Measurements from ENCODE around the gene PPAT. TPM values are rescaled to one million over a fixed set of nuclear protein-coding genes. Genes with fewer than 3 reads are reported as not detected.

PPAT gene
- total and polyA plus RNA-seq, 2 experiments from 2014 or later = 63.0 to 96.8 TPM

DNA sequence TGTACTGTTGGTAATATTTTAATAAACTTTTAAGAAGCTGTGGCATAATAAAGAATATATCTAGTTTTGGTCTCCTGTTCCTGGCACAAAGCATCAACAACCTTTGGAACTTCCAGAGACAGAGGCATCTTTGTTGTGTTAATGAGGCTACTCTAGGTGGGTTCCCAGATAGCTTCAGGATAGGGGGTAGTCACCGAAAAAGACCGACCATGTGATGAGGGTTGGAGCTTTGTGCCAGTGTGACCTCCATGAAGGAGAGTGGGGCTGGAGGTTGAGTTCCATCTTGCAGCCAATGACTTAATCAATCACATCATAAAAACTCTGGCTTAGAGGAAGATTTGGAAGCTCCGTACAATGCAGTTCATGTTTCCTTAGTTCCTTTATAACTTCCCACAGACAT is 9.9 kb downstream of the PPAT start:
- Histone ChIP-seq H3K36me3 (ENCODE audit: insufficient read depth) (no peaks in the 10 kb centered on the region), H3K9me2 (ENCODE audit: insufficient read depth) (no peaks in the 10 kb centered on the region), H4K20me1 (replicated peaks; ENCODE audit: insufficient read depth) (peaks cover 29% of the 10 kb centered on the region), H2AFZ (no peak overlapping the region), H3K4me3 (peak overlapping the region; percentile 34), H3K4me1 (ENCODE audit: insufficient read depth) (peaks cover 29% of the 10 kb centered on the region), H3K27me3 (ENCODE audit: insufficient read depth) (no peaks in the 10 kb centered on the region), H3K27ac (ENCODE audit: low read depth) (peak overlapping the region; percentile 75; the same call in 1 of the 2 replicates), H3K4me2 (peak overlapping the region; percentile 68), H3K79me2 (replicated peaks; ENCODE audit: insufficient read depth) (peaks cover 100% of the 10 kb centered on the region), H3F3A (replicated peaks; ENCODE audit: low read depth) (no peaks in the 10 kb centered on the region)
- Mint-ChIP-seq H3K27me3 (ENCODE audit: insufficient read depth, low read depth, poor library complexity) (no peaks in the 10 kb centered on the region), H3K4me3 (peak overlapping the region; percentile 24; the same call in 1 of the 3 replicates), H3K9me3 (peaks cover 13% of the 10 kb centered on the region; the same call in 2 of the 3 replicates), H3K27ac (peak overlapping the region; percentile 70), H3K36me3 (ENCODE audit: low read depth) (peaks cover 41% of the 10 kb centered on the region), H3K4me1 (peaks cover 37% of the 10 kb centered on the region)
- peak; percentile 99 for ATAC-seq
- TF ChIP-seq, protein P1, sequence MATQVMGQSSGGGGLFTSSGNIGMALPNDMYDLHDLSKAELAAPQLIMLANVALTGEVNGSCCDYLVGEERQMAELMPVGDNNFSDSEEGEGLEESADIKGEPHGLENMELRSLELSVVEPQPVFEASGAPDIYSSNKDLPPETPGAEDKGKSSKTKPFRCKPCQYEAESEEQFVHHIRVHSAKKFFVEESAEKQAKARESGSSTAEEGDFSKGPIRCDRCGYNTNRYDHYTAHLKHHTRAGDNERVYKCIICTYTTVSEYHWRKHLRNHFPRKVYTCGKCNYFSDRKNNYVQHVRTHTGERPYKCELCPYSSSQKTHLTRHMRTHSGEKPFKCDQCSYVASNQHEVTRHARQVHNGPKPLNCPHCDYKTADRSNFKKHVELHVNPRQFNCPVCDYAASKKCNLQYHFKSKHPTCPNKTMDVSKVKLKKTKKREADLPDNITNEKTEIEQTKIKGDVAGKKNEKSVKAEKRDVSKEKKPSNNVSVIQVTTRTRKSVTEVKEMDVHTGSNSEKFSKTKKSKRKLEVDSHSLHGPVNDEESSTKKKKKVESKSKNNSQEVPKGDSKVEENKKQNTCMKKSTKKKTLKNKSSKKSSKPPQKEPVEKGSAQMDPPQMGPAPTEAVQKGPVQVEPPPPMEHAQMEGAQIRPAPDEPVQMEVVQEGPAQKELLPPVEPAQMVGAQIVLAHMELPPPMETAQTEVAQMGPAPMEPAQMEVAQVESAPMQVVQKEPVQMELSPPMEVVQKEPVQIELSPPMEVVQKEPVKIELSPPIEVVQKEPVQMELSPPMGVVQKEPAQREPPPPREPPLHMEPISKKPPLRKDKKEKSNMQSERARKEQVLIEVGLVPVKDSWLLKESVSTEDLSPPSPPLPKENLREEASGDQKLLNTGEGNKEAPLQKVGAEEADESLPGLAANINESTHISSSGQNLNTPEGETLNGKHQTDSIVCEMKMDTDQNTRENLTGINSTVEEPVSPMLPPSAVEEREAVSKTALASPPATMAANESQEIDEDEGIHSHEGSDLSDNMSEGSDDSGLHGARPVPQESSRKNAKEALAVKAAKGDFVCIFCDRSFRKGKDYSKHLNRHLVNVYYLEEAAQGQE (IDR thresholded peaks at IDR 0.05; ENCODE audit: unreplicated experiment) = no peak
- peak; percentile 86; the same call in 1 of the 2 replicates for TF ChIP-seq ZNF114 (CRISPR knock-in tag; IDR thresholded peaks at IDR 0.05)
- TF ChIP-seq CREB1 (CRISPR knock-in tag; IDR thresholded peaks at IDR 0.05; ENCODE audit: low read depth) = peak; percentile 33; the same call in 1 of the 2 replicates
- TF ChIP-seq, protein P2, sequence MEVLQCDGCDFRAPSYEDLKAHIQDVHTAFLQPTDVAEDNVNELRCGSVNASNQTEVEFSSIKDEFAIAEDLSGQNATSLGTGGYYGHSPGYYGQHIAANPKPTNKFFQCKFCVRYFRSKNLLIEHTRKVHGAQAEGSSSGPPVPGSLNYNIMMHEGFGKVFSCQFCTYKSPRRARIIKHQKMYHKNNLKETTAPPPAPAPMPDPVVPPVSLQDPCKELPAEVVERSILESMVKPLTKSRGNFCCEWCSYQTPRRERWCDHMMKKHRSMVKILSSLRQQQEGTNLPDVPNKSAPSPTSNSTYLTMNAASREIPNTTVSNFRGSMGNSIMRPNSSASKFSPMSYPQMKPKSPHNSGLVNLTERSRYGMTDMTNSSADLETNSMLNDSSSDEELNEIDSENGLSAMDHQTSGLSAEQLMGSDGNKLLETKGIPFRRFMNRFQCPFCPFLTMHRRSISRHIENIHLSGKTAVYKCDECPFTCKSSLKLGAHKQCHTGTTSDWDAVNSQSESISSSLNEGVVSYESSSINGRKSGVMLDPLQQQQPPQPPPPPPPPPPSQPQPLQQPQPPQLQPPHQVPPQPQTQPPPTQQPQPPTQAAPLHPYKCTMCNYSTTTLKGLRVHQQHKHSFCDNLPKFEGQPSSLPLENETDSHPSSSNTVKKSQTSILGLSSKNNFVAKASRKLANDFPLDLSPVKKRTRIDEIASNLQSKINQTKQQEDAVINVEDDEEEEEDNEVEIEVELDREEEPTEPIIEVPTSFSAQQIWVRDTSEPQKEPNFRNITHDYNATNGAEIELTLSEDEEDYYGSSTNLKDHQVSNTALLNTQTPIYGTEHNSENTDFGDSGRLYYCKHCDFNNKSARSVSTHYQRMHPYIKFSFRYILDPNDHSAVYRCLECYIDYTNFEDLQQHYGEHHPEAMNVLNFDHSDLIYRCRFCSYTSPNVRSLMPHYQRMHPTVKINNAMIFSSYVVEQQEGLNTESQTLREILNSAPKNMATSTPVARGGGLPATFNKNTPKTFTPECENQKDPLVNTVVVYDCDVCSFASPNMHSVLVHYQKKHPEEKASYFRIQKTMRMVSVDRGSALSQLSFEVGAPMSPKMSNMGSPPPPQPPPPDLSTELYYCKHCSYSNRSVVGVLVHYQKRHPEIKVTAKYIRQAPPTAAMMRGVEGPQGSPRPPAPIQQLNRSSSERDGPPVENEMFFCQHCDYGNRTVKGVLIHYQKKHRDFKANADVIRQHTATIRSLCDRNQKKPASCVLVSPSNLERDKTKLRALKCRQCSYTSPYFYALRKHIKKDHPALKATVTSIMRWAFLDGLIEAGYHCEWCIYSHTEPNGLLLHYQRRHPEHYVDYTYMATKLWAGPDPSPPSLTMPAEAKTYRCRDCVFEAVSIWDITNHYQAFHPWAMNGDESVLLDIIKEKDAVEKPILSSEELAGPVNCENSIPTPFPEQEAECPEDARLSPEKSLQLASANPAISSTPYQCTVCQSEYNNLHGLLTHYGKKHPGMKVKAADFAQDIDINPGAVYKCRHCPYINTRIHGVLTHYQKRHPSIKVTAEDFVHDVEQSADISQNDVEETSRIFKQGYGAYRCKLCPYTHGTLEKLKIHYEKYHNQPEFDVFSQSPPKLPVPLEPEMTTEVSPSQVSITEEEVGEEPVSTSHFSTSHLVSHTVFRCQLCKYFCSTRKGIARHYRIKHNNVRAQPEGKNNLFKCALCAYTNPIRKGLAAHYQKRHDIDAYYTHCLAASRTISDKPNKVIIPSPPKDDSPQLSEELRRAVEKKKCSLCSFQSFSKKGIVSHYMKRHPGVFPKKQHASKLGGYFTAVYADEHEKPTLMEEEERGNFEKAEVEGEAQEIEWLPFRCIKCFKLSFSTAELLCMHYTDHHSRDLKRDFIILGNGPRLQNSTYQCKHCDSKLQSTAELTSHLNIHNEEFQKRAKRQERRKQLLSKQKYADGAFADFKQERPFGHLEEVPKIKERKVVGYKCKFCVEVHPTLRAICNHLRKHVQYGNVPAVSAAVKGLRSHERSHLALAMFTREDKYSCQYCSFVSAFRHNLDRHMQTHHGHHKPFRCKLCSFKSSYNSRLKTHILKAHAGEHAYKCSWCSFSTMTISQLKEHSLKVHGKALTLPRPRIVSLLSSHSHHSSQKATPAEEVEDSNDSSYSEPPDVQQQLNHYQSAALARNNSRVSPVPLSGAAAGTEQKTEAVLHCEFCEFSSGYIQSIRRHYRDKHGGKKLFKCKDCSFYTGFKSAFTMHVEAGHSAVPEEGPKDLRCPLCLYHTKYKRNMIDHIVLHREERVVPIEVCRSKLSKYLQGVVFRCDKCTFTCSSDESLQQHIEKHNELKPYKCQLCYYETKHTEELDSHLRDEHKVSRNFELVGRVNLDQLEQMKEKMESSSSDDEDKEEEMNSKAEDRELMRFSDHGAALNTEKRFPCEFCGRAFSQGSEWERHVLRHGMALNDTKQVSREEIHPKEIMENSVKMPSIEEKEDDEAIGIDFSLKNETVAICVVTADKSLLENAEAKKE (CRISPR knock-in tag; IDR thresholded peaks at IDR 0.05) = peak; percentile 97
- DNase-seq (ENCODE audit: low spot score) = peak; percentile 84

Measured in GM23338 (cell line).